Measurements from ENCODE around the gene RBM5. TPM values are rescaled to one million over a fixed set of nuclear protein-coding genes. Genes with fewer than 3 reads are reported as not detected.

The RBM5 gene
- total and polyA plus RNA-seq, 2 donors (not counting 1 experiment from before 2014, with no cell fraction given), result 405 to 464 TPM

- ChIA-PET CTCF (interaction anchor here (1.3 kb wide), 1 partner anchor 95 kb away, joined by 3 read pairs; no protein-coding TSS in a partner anchor), POLR2A (no interaction called here)
- TF ChIP-seq, protein P1, sequence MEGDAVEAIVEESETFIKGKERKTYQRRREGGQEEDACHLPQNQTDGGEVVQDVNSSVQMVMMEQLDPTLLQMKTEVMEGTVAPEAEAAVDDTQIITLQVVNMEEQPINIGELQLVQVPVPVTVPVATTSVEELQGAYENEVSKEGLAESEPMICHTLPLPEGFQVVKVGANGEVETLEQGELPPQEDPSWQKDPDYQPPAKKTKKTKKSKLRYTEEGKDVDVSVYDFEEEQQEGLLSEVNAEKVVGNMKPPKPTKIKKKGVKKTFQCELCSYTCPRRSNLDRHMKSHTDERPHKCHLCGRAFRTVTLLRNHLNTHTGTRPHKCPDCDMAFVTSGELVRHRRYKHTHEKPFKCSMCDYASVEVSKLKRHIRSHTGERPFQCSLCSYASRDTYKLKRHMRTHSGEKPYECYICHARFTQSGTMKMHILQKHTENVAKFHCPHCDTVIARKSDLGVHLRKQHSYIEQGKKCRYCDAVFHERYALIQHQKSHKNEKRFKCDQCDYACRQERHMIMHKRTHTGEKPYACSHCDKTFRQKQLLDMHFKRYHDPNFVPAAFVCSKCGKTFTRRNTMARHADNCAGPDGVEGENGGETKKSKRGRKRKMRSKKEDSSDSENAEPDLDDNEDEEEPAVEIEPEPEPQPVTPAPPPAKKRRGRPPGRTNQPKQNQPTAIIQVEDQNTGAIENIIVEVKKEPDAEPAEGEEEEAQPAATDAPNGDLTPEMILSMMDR (IDR thresholded peaks at IDR 0.05), result no peak
- TF ChIP-seq EZH2 (IDR thresholded peaks at IDR 0.05; ENCODE audit: borderline replicate concordance, insufficient read depth, low read depth, low read length, poor library complexity, severe bottlenecking), result no peak
- peaks cover 14 to 20% of the 10 kb centered on the region in 2 donors for H3K4me1 ChIP-seq (ENCODE audit: control insufficient read depth in 2 of 2, insufficient read depth in 2 of 2, low read length in 2 of 2)
- DNase-seq, result no peak
- 90% methylated on average over 5 of the region's 5 CpGs for WGBS (ENCODE audit: insufficient coverage)
- Mint-ChIP-seq H3K4me3 (no peak overlapping the region), H3K4me1 (peaks cover 15% of the 10 kb centered on the region), H3K27me3 (peaks cover 30% of the 10 kb centered on the region), H3K27ac (no peak overlapping the region), H3K9me3 (ENCODE audit: insufficient read depth) (no peaks in the 10 kb centered on the region)
- no peak overlapping the region for H3K9ac ChIP-seq (ENCODE audit: low read length)
- H3K36me3 ChIP-seq (replicated peaks in 1 of 2; ENCODE audit: control extremely low read depth in 1 of 2, control insufficient read depth in 1 of 2, extremely low read depth in 1 of 2, insufficient read depth in 2 of 2, low read length in 1 of 2), result no peaks in the 10 kb centered on the region
- no peak overlapping the region for H2AFZ ChIP-seq (ENCODE audit: insufficient read depth, low read depth, low read length, poor library complexity, severe bottlenecking)
- peaks cover 0 to 6% (median 0%) of the 10 kb centered on the region in 3 donors for H3K9me3 ChIP-seq (ENCODE audit: control extremely low read depth in 1 of 3, control insufficient read depth in 2 of 3, insufficient read depth in 1 of 3, low read length in 2 of 3)
- peaks cover 9% of the 10 kb centered on the region for H4K20me1 ChIP-seq (ENCODE audit: control insufficient read depth, insufficient read depth, low read length, poor library complexity, severe bottlenecking)
- H3K27me3 ChIP-seq (replicated peaks in 1 of 4; ENCODE audit: control extremely low read depth in 1 of 4, control insufficient read depth in 3 of 4, insufficient read depth in 4 of 4, low read length in 3 of 4), result peaks cover 0 to 33% (median 16%) of the 10 kb centered on the region in 4 experiments
- no peak overlapping the region for H3K27ac ChIP-seq (ENCODE audit: low read length in 2 of 2)
- no peak overlapping the region for H3K4me3 ChIP-seq (ENCODE audit: control extremely low read depth in 1 of 5, extremely low read depth in 1 of 5, insufficient read depth in 1 of 5, low read depth in 2 of 5, low read length in 4 of 5)
- no peaks in the 10 kb centered on the region for H3K79me2 ChIP-seq (ENCODE audit: control insufficient read depth, insufficient read depth, low read length)
- intact Hi-C loops (cut with micrococcal nuclease), result no loop called here
- no peak overlapping the region for H3K4me2 ChIP-seq (replicated peaks; ENCODE audit: low read depth, low read length, poor library complexity, severe bottlenecking)
- ATAC-seq (ENCODE audit: low read depth), result no peak
These were observed 63.0 kb downstream of the RBM5 start for GRCh38 chr3:50151728-50152127.

- peaks cover 9% of the 10 kb centered on the region for H4K20me1 ChIP-seq (ENCODE audit: control insufficient read depth, insufficient read depth, low read length, poor library complexity, severe bottlenecking)
- peaks cover 0 to 48% (median 19%) of the 10 kb centered on the region in 4 experiments for H3K27me3 ChIP-seq (replicated peaks in 1 of 4; ENCODE audit: control extremely low read depth in 1 of 4, control insufficient read depth in 3 of 4, insufficient read depth in 4 of 4, low read length in 3 of 4)
- peak overlapping the region; percentile 98 for H3K4me2 ChIP-seq (replicated peaks; ENCODE audit: low read depth, low read length, poor library complexity, severe bottlenecking)
- ChIA-PET POLR2A (no interaction called here), CTCF (interaction anchor here (0.6 kb wide), 1 partner anchor 107 kb away, joined by 3 read pairs; no protein-coding TSS in a partner anchor)
- DNase-seq (no peak), ATAC-seq (ENCODE audit: low read depth) (no peak)
- peaks cover 0 to 6% (median 0%) of the 10 kb centered on the region in 3 donors for H3K9me3 ChIP-seq (ENCODE audit: control extremely low read depth in 1 of 3, control insufficient read depth in 2 of 3, insufficient read depth in 1 of 3, low read length in 2 of 3)
- no peaks in the 10 kb centered on the region for H3K36me3 ChIP-seq (replicated peaks in 1 of 2; ENCODE audit: control extremely low read depth in 1 of 2, control insufficient read depth in 1 of 2, extremely low read depth in 1 of 2, insufficient read depth in 2 of 2, low read length in 1 of 2)
- H3K4me1 ChIP-seq (ENCODE audit: control insufficient read depth in 2 of 2, insufficient read depth in 2 of 2, low read length in 2 of 2), result peaks cover 14 to 20% of the 10 kb centered on the region in 2 donors
- 49% methylated on average over 9 of the region's 9 CpGs for WGBS (ENCODE audit: insufficient coverage)
- H3K9ac ChIP-seq (ENCODE audit: low read length), result peak overlapping the region; percentile 60
- no peaks in the 10 kb centered on the region for H3K9me3 Mint-ChIP-seq (ENCODE audit: insufficient read depth)
- H3K4me1 Mint-ChIP-seq, result peaks cover 15% of the 10 kb centered on the region
- no peak overlapping the region for H3K27ac ChIP-seq (ENCODE audit: low read length in 2 of 2)
- H3K27me3 Mint-ChIP-seq, result peaks cover 34% of the 10 kb centered on the region
- TF ChIP-seq EZH2 (IDR thresholded peaks at IDR 0.05; ENCODE audit: borderline replicate concordance, insufficient read depth, low read depth, low read length, poor library complexity, severe bottlenecking), result no peak
- TF ChIP-seq, protein P1 (IDR thresholded peaks at IDR 0.05), result peak; percentile 5
- no peaks in the 10 kb centered on the region for H3K79me2 ChIP-seq (ENCODE audit: control insufficient read depth, insufficient read depth, low read length)
- peak overlapping the region; percentile 84 for H3K4me3 Mint-ChIP-seq
- intact Hi-C loops (cut with micrococcal nuclease), result loop anchor here (2.0 kb wide), 1 partner anchor 73 kb away; no protein-coding TSS in a partner anchor
- peak overlapping the region in 3 of 5 experiments; percentile 51 to 60 (median 56) for H3K4me3 ChIP-seq (ENCODE audit: control extremely low read depth in 1 of 5, extremely low read depth in 1 of 5, insufficient read depth in 1 of 5, low read depth in 2 of 5, low read length in 4 of 5)
- peak overlapping the region; percentile 73 for H2AFZ ChIP-seq (ENCODE audit: insufficient read depth, low read depth, low read length, poor library complexity, severe bottlenecking)
- H3K27ac Mint-ChIP-seq, result no peak overlapping the region
These were observed 65.2 kb downstream of the RBM5 start for GRCh38 chr3:50153782-50154475.

All from B cell (primary cell).